Liver (tissue), 9 donors: ENCODE results near the gene WBP1. TPM values are rescaled to one million over a fixed set of nuclear protein-coding genes. Genes with fewer than 3 reads are reported as not detected.

Experiments used
- DNase-seq: peaks from one replicate; pipeline ENCODE4 v3.0.0-alpha.2; 2017; ENCODE audit warnings: low spot score
- H3K27ac ChIP-seq, 2 donors: one replicate each; pipeline ENCODE4 v1.7.0; 2013; ENCODE audit warnings: inconsistent platforms in 2 of 2, low read length in 2 of 2, control low read depth in 1 of 2, low read depth in 1 of 2, mild to moderate bottlenecking in 1 of 2
- H3K27me3 ChIP-seq, 4 donors: one replicate each; pipeline versions ENCODE4 v1.6.1 to v1.7.0; 2013; ENCODE audit warnings: low read length in 3 of 4, inconsistent platforms in 1 of 4, mild to moderate bottlenecking in 1 of 4, moderate library complexity in 1 of 4; ENCODE audit not compliant: control insufficient read depth in 4 of 4, insufficient read depth in 4 of 4
- H3K36me3 ChIP-seq, 4 donors: one replicate each; pipeline versions ENCODE4 v1.6.1 to v1.7.0; 2013; ENCODE audit warnings: low read length in 3 of 4, mild to moderate bottlenecking in 3 of 4, low read depth in 1 of 4, moderate library complexity in 1 of 4; ENCODE audit not compliant: control insufficient read depth in 4 of 4, insufficient read depth in 3 of 4
- H3K4me1 ChIP-seq, 4 donors: one replicate each; pipeline versions ENCODE4 v1.6.1 to v1.7.0; 2013; ENCODE audit warnings: low read length in 3 of 4, mild to moderate bottlenecking in 3 of 4, moderate library complexity in 1 of 4; ENCODE audit not compliant: control insufficient read depth in 4 of 4, insufficient read depth in 4 of 4
- H3K4me3 ChIP-seq, 3 donors: one replicate each; pipeline versions ENCODE4 v1.6.1 to v1.7.0; 2013; ENCODE audit warnings: low read length in 3 of 3, control low read depth in 1 of 3, low read depth in 1 of 3, mild to moderate bottlenecking in 1 of 3
- H3K9ac ChIP-seq, 2 donors: one replicate each; pipeline ENCODE4 v1.7.0; 2013; ENCODE audit warnings: low read length in 2 of 2, mild to moderate bottlenecking in 2 of 2, moderate library complexity in 2 of 2, control low read depth in 1 of 2, low read depth in 1 of 2
- H3K9me3 ChIP-seq, 4 donors: one replicate each; pipeline versions ENCODE4 v1.6.1 to v1.7.0; 2013; ENCODE audit warnings: low read length in 3 of 4; ENCODE audit not compliant: control insufficient read depth in 4 of 4
- EGR1 ChIP-seq, 2 donors: IDR thresholded peaks; 2 replicates each; pipeline ENCODE4 v1.6.1; 2016 to 2018; ENCODE audit warnings: antibody characterized with exemption in 2 of 2, low read depth in 2 of 2
- FOXA1 ChIP-seq: IDR thresholded peaks from 2 replicates; pipeline ENCODE4 v1.6.1; 2016; ENCODE audit warnings: antibody characterized with exemption
- FOXA2 ChIP-seq: IDR thresholded peaks from 2 replicates; pipeline ENCODE4 v1.6.1; 2016; ENCODE audit warnings: antibody characterized with exemption
- GABPA ChIP-seq, 2 donors: IDR thresholded peaks in 1 of 2; conservative IDR thresholded peaks in 1 of 2; 2 replicates each; pipeline ENCODE4 v1.6.1; 2016; ENCODE audit warnings: antibody characterized with exemption in 2 of 2, mild to moderate bottlenecking in 1 of 2, moderate library complexity in 1 of 2
- HNF4A ChIP-seq, 2 donors: conservative IDR thresholded peaks; 2 replicates each; pipeline ENCODE4 v1.6.1; 2016; ENCODE audit warnings: antibody characterized with exemption in 2 of 2, mild to moderate bottlenecking in 2 of 2
- HNF4G ChIP-seq: IDR thresholded peaks from 2 replicates; pipeline ENCODE4 v1.6.1; 2016; ENCODE audit warnings: antibody characterized with exemption
- JUND ChIP-seq, 2 donors: IDR thresholded peaks; 2 replicates each; pipeline ENCODE4 v1.6.1; 2016; ENCODE audit warnings: antibody characterized with exemption in 2 of 2
- MAX ChIP-seq: IDR thresholded peaks from 2 replicates; pipeline ENCODE4 v1.6.1; 2016; ENCODE audit warnings: antibody characterized with exemption
- NR2F2 ChIP-seq: IDR thresholded peaks from 2 replicates; pipeline ENCODE4 v1.6.1; 2016; ENCODE audit warnings: antibody characterized with exemption
- RAD21 ChIP-seq, 2 donors: IDR thresholded peaks; 2 replicates each; pipeline ENCODE4 v1.6.1; 2016; ENCODE audit warnings: antibody characterized with exemption in 2 of 2, mild to moderate bottlenecking in 2 of 2
- RXRA ChIP-seq, 2 donors: IDR thresholded peaks; 2 replicates each; pipeline ENCODE4 v1.6.1; 2017 to 2018; ENCODE audit warnings: antibody characterized with exemption in 2 of 2, mild to moderate bottlenecking in 1 of 2
- SP1 ChIP-seq: IDR thresholded peaks from 2 replicates; pipeline ENCODE4 v1.6.1; 2018; ENCODE audit warnings: antibody characterized with exemption, mild to moderate bottlenecking
- TAF1 ChIP-seq: conservative IDR thresholded peaks from 2 replicates; pipeline ENCODE4 v1.6.1; 2016; ENCODE audit warnings: antibody characterized with exemption, mild to moderate bottlenecking
- YY1 ChIP-seq: IDR thresholded peaks from 2 replicates; pipeline ENCODE4 v1.6.1; 2016; ENCODE audit warnings: antibody characterized with exemption, mild to moderate bottlenecking
- ZBTB33 ChIP-seq: IDR thresholded peaks from 2 replicates; pipeline ENCODE4 v1.6.1; 2016; ENCODE audit warnings: antibody characterized with exemption
- WGBS: extraction: QIAGEN DNeasy Blood & Tissue Kit; methylation state at CpG from one replicate; pipeline ENCODE4 v1.1.7; 2013; 5-methylcytosine and 5-hydroxymethylcytosine counted together
- polyA plus RNA-seq, 2 donors: library from polyadenylated mRNA; stranded (reverse) in 1 of 2; unstranded in 1 of 2; fragments of 200-250 nt in 1 of 2; fragments of >200 nt in 1 of 2; fragmentation: Nextera tagmentation in 1 of 2; extraction: Ambion mirVana in 1 of 2; gene quantifications; one replicate each; pipeline versions ENCODE4 v1.2.1 to v1.2.3, GENCODE V29; 2013 to 2015
- total RNA-seq, 2 donors: library from RNA; depleted of rRNA; stranded (reverse); fragments of >200 nt; gene quantifications; one replicate each; pipeline ENCODE4 v1.2.3, GENCODE V29; 2014
- TF ChIP-seq, protein P1 (sequence below): fragments of 150-350 bp; IDR thresholded peaks from 2 replicates; pipeline ENCODE4 v1.5.1; 2017; ENCODE audit warnings: improper control_type of control experiment, low read depth, low read length; ENCODE audit not compliant: missing input control
- donor health status: healthy.
- donor health status: healthy.
- donor health status: healthy.
- donor health status: healthy.
- donor health status: healthy.

WBP1 gene
- total and polyA plus RNA-seq, 4 donors = 19.2 to 45.0 (median 24.9) TPM

DNA sequence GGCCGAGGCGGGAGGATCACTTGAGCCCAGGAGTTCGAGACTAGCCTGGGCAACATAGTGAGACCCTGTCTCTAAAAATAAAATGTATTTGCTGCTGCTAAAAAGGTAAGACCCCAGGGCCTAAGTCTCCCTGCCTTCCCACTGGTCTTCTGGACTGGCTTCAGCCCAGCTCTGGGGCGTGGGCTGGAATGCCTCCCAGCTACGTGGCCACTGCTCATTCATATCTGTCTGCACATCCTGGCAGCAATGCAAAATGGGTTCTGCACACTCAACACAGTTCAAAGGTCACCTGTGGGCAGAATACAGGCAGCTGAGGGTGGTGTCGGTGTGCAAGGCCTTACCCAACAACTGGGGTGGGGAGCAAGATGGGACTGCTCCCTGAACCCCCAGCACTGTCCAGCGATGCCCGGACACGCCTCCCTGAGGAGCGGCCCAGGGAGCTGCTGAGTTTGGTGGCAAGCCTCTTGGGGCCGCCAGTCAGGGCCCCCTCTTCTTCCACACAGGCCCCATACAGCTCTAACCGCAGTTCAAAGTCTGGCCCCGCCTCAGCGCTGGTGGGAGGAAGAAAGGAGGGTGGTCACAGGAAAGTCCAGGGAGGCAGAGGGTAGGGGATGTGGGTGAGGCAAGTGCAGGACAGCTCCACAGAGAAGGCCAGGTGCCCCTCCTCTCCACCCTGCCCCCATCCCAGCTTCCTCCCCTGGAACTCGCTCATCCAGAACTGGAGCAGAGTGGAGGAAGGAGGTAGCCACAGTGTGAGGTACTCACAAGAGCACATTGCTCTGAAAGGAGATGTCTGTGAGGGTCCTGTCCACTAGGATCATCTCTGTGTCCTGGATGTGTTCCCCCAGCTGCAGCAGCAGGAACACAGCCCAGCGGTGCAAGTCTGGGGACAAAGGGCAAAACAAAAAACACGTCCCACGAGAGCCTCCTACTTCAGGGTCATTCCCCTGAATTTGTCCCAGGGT is 28.5 kb upstream of the WBP1 start (continued):
- TF ChIP-seq, protein P1, sequence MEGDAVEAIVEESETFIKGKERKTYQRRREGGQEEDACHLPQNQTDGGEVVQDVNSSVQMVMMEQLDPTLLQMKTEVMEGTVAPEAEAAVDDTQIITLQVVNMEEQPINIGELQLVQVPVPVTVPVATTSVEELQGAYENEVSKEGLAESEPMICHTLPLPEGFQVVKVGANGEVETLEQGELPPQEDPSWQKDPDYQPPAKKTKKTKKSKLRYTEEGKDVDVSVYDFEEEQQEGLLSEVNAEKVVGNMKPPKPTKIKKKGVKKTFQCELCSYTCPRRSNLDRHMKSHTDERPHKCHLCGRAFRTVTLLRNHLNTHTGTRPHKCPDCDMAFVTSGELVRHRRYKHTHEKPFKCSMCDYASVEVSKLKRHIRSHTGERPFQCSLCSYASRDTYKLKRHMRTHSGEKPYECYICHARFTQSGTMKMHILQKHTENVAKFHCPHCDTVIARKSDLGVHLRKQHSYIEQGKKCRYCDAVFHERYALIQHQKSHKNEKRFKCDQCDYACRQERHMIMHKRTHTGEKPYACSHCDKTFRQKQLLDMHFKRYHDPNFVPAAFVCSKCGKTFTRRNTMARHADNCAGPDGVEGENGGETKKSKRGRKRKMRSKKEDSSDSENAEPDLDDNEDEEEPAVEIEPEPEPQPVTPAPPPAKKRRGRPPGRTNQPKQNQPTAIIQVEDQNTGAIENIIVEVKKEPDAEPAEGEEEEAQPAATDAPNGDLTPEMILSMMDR = no peak
- peak in 1 of 2 donors; percentile 45 for TF ChIP-seq JUND (IDR thresholded peaks at IDR 0.05)
- no peak for TF ChIP-seq TAF1
- peak; percentile 51 for TF ChIP-seq NR2F2
- TF ChIP-seq MAX = peak; percentile 34
- TF ChIP-seq RXRA (IDR thresholded peaks at IDR 0.05) = peak; percentile 87 to 88

- Histone ChIP-seq H3K4me3 (no peak overlapping the region), H3K9ac (no peak overlapping the region), H3K36me3 (peaks cover 8 to 48% (median 38%) of the 10 kb centered on the region in 4 donors), H3K27ac (peak overlapping the region; percentile 39 to 80), H3K9me3 (no peaks in the 10 kb centered on the region), H3K4me1 (peaks cover 9 to 44% (median 39%) of the 10 kb centered on the region in 4 donors), H3K27me3 (no peaks in the 10 kb centered on the region)
- no peak for DNase-seq
- TF ChIP-seq RXRA (IDR thresholded peaks at IDR 0.05) = no peak
- TF ChIP-seq, protein P1 = no peak
- TF ChIP-seq FOXA1 = no peak
- no peak for TF ChIP-seq FOXA2
- no peak for TF ChIP-seq HNF4A (conservative IDR thresholded peaks at IDR 0.05)
- TF ChIP-seq JUND (IDR thresholded peaks at IDR 0.05) = no peak
- TF ChIP-seq RAD21 (IDR thresholded peaks at IDR 0.05) = no peak
- 65% methylated on average over 11 of the region's 11 CpGs for WGBS
Measured at GRCh38 chr2:74430502-74430901, 27.7 kb upstream of the WBP1 start.

DNA sequence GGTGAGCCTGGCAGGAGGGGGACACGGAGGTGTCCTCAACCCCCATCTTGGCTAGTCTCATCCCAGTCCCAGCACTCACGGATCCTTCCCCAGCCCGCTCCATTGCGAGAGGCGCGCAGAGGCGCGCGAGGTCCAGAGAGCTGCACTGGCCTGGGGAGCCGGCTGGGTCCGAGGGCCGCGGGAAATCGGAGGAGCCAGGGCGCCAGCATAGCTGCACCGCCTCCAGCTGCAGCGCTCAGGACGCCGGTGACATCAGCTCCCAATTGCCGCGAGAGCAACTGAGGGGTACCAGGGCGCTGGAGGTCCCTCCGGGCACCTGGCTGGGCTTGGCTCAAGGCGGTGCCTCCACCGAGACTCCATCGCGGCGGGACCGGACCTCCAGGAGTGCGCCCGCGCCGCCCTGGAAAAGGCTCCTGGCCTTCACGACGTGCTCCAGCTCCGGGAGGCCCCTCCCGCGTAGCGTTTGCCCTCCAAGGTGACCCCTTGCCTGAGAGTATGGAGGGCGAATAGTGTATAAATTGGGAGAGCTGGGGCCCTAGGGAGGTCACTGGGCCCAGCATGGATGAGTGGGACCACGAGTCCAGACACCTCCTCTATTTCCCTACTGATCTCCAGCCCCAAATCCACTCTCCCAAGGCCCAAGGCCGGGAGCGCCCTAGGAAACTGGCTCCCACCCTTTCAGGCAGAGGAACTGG is 22.0 kb upstream of the WBP1 start:
- peaks cover 18 to 53% (median 44%) of the 10 kb centered on the region in 4 donors for H3K4me1 ChIP-seq
- H3K27me3 ChIP-seq = no peaks in the 10 kb centered on the region
- no peak for TF ChIP-seq GABPA (IDR thresholded peaks at IDR 0.05 in 1 of 2, conservative IDR thresholded peaks at IDR 0.05 in 1 of 2)
- no peak for TF ChIP-seq FOXA2
- no peak for TF ChIP-seq RXRA (IDR thresholded peaks at IDR 0.05)
- TF ChIP-seq HNF4G = no peak
- no peak for TF ChIP-seq EGR1 (IDR thresholded peaks at IDR 0.05; ENCODE audit: low read depth in 2 of 2)
- TF ChIP-seq TAF1 = no peak
- TF ChIP-seq ZBTB33 = no peak
- no peak for TF ChIP-seq NR2F2
- TF ChIP-seq YY1 = no peak
- no peak for TF ChIP-seq FOXA1
- TF ChIP-seq SP1 = no peak
- no peak for TF ChIP-seq MAX
- no peak overlapping the region for H3K27ac ChIP-seq
- H3K36me3 ChIP-seq = peaks cover 0 to 18% (median 10%) of the 10 kb centered on the region in 4 donors
- WGBS = 91% methylated on average over 43 of the region's 43 CpGs
- no peak overlapping the region for H3K4me3 ChIP-seq
- no peak overlapping the region for H3K9ac ChIP-seq
- no peaks in the 10 kb centered on the region for H3K9me3 ChIP-seq
- DNase-seq = no peak
